ENCODE measurements around the gene FAR2. TPM values are rescaled to one million over a fixed set of nuclear protein-coding genes. Genes with fewer than 3 reads are reported as not detected.

FAR2 gene
- total and polyA plus RNA-seq, 4 donors, result 1.9 to 12.2 (median 9.9) TPM

GRCh38 chr12:29306266-29306665, 157.2 kb downstream of the FAR2 start:
- no peak for ATAC-seq (ENCODE audit: low FRiP score)
- no peak for DNase-seq
- Histone ChIP-seq H3K27ac (ENCODE audit: low read depth in 1 of 2, low read length in 2 of 2) (no peak overlapping the region), H3K4me1 (ENCODE audit: control insufficient read depth in 1 of 2, insufficient read depth in 2 of 2, low read length in 2 of 2) (no peaks in the 10 kb centered on the region), H3K27me3 (ENCODE audit: control insufficient read depth in 1 of 2, insufficient read depth in 2 of 2, low read length in 1 of 2) (no peaks in the 10 kb centered on the region), H3K36me3 (ENCODE audit: control insufficient read depth in 1 of 2, insufficient read depth in 2 of 2, low read length in 1 of 2) (no peaks in the 10 kb centered on the region), H3K9me3 (ENCODE audit: control insufficient read depth, low read length) (no peaks in the 10 kb centered on the region), H3K4me3 (ENCODE audit: low read length in 2 of 2) (no peak overlapping the region)
- intact Hi-C loops (cut with DNase I), result no loop called here
- 49 to 94% methylated on average over 2 of the region's 2 CpGs for WGBS, 2 donors

- no peaks in the 10 kb centered on the region for H3K9me3 ChIP-seq (ENCODE audit: control insufficient read depth, low read length)
- intact Hi-C loops (cut with DNase I), result no loop called here
- H3K27ac ChIP-seq (ENCODE audit: low read depth in 1 of 2, low read length in 2 of 2), result no peak overlapping the region
- H3K27me3 ChIP-seq (ENCODE audit: control insufficient read depth in 1 of 2, insufficient read depth in 2 of 2, low read length in 1 of 2), result no peaks in the 10 kb centered on the region
- DNase-seq (no peak), ATAC-seq (ENCODE audit: low FRiP score) (no peak)
- WGBS, 2 donors, result 71 to 80% methylated on average over 2 of the region's 2 CpGs
- no peaks in the 10 kb centered on the region for H3K36me3 ChIP-seq (ENCODE audit: control insufficient read depth in 1 of 2, insufficient read depth in 2 of 2, low read length in 1 of 2)
- H3K4me3 ChIP-seq (ENCODE audit: low read length in 2 of 2), result no peak overlapping the region
- H3K4me1 ChIP-seq (ENCODE audit: control insufficient read depth in 1 of 2, insufficient read depth in 2 of 2, low read length in 2 of 2), result no peaks in the 10 kb centered on the region
Observed at GRCh38 chr12:29306682-29307081, 157.6 kb downstream of the FAR2 start.

GRCh38 chr12:29309320-29309902, 160.3 kb downstream of the FAR2 start:
- intact Hi-C loops (cut with DNase I), result no loop called here
- DNase-seq, result no peak
- Histone ChIP-seq H3K27me3 (ENCODE audit: control insufficient read depth in 1 of 2, insufficient read depth in 2 of 2, low read length in 1 of 2) (no peaks in the 10 kb centered on the region), H3K4me3 (ENCODE audit: low read length in 2 of 2) (no peak overlapping the region), H3K27ac (ENCODE audit: low read depth in 1 of 2, low read length in 2 of 2) (no peak overlapping the region), H3K9me3 (ENCODE audit: control insufficient read depth, low read length) (no peaks in the 10 kb centered on the region), H3K4me1 (ENCODE audit: control insufficient read depth in 1 of 2, insufficient read depth in 2 of 2, low read length in 2 of 2) (no peaks in the 10 kb centered on the region), H3K36me3 (ENCODE audit: control insufficient read depth in 1 of 2, insufficient read depth in 2 of 2, low read length in 1 of 2) (no peaks in the 10 kb centered on the region)
- WGBS, 2 donors, result 57 to 86% methylated on average over 4 of the region's 4 CpGs
- no peak for ATAC-seq (ENCODE audit: low FRiP score)

- DNase-seq (no peak), ATAC-seq (ENCODE audit: low FRiP score) (no peak)
- H3K36me3 ChIP-seq (ENCODE audit: control insufficient read depth in 1 of 2, insufficient read depth in 2 of 2, low read length in 1 of 2), result no peaks in the 10 kb centered on the region
- H3K4me1 ChIP-seq (ENCODE audit: control insufficient read depth in 1 of 2, insufficient read depth in 2 of 2, low read length in 2 of 2), result no peaks in the 10 kb centered on the region
- no peaks in the 10 kb centered on the region for H3K27me3 ChIP-seq (ENCODE audit: control insufficient read depth in 1 of 2, insufficient read depth in 2 of 2, low read length in 1 of 2)
- WGBS, 2 donors, result 92 to 94% methylated on average over 4 of the region's 4 CpGs
- no peak overlapping the region for H3K27ac ChIP-seq (ENCODE audit: low read depth in 1 of 2, low read length in 2 of 2)
- H3K4me3 ChIP-seq (ENCODE audit: low read length in 2 of 2), result no peak overlapping the region
- intact Hi-C loops (cut with DNase I), result no loop called here
- no peaks in the 10 kb centered on the region for H3K9me3 ChIP-seq (ENCODE audit: control insufficient read depth, low read length)
Observed at GRCh38 chr12:29310899-29311298, 161.8 kb downstream of the FAR2 start.

- no peak for ATAC-seq (ENCODE audit: low FRiP score)
- intact Hi-C loops (cut with DNase I), result no loop called here
- Histone ChIP-seq H3K36me3 (ENCODE audit: control insufficient read depth in 1 of 2, insufficient read depth in 2 of 2, low read length in 1 of 2) (no peaks in the 10 kb centered on the region), H3K4me1 (ENCODE audit: control insufficient read depth in 1 of 2, insufficient read depth in 2 of 2, low read length in 2 of 2) (no peaks in the 10 kb centered on the region), H3K27ac (ENCODE audit: low read depth in 1 of 2, low read length in 2 of 2) (no peak overlapping the region), H3K27me3 (ENCODE audit: control insufficient read depth in 1 of 2, insufficient read depth in 2 of 2, low read length in 1 of 2) (no peaks in the 10 kb centered on the region), H3K9me3 (ENCODE audit: control insufficient read depth, low read length) (no peaks in the 10 kb centered on the region), H3K4me3 (ENCODE audit: low read length in 2 of 2) (no peak overlapping the region)
- no peak for DNase-seq
- WGBS, 2 donors, result 87 to 89% methylated on average over 2 of the region's 2 CpGs
Observed at GRCh38 chr12:29314416-29314815, 165.3 kb downstream of the FAR2 start.

- 9 to 11% methylated on average over 4 of the region's 4 CpGs for WGBS, 2 donors
- ATAC-seq (ENCODE audit: low FRiP score) (no peak), DNase-seq (peak in 1 of 2 donors; percentile 50)
- intact Hi-C loops (cut with DNase I), result no loop called here
- no peaks in the 10 kb centered on the region for H3K9me3 ChIP-seq (ENCODE audit: control insufficient read depth, low read length)
- H3K4me1 ChIP-seq (ENCODE audit: control insufficient read depth in 1 of 2, insufficient read depth in 2 of 2, low read length in 2 of 2), result peaks cover 0 to 1% of the 10 kb centered on the region in 2 donors
- H3K4me3 ChIP-seq (ENCODE audit: low read length in 2 of 2), result no peak overlapping the region
- H3K27ac ChIP-seq (ENCODE audit: low read depth in 1 of 2, low read length in 2 of 2), result no peak overlapping the region
- no peaks in the 10 kb centered on the region for H3K27me3 ChIP-seq (ENCODE audit: control insufficient read depth in 1 of 2, insufficient read depth in 2 of 2, low read length in 1 of 2)
- H3K36me3 ChIP-seq (ENCODE audit: control insufficient read depth in 1 of 2, insufficient read depth in 2 of 2, low read length in 1 of 2), result no peaks in the 10 kb centered on the region
Observed at GRCh38 chr12:29316752-29317151, 167.7 kb downstream of the FAR2 start.

GRCh38 chr12:29317556-29318363, 168.7 kb downstream of the FAR2 start:
- Histone ChIP-seq H3K4me3 (ENCODE audit: low read length in 2 of 2) (no peak overlapping the region), H3K27ac (ENCODE audit: low read depth in 1 of 2, low read length in 2 of 2) (no peak overlapping the region), H3K9me3 (ENCODE audit: control insufficient read depth, low read length) (no peaks in the 10 kb centered on the region), H3K36me3 (ENCODE audit: control insufficient read depth in 1 of 2, insufficient read depth in 2 of 2, low read length in 1 of 2) (no peaks in the 10 kb centered on the region), H3K4me1 (ENCODE audit: control insufficient read depth in 1 of 2, insufficient read depth in 2 of 2, low read length in 2 of 2) (peaks cover 0 to 1% of the 10 kb centered on the region in 2 donors), H3K27me3 (ENCODE audit: control insufficient read depth in 1 of 2, insufficient read depth in 2 of 2, low read length in 1 of 2) (no peaks in the 10 kb centered on the region)
- no peak for DNase-seq
- 32 to 33% methylated on average over 8 of the region's 8 CpGs for whole genome bisulfite sequencing, 2 donors
- intact Hi-C loops (cut with DNase I), result no loop called here
- peak; percentile 83 for ATAC-seq (ENCODE audit: low FRiP score)

GRCh38 chr12:29320295-29321085, 171.4 kb downstream of the FAR2 start:
- DNase-seq (no peak), ATAC-seq (ENCODE audit: low FRiP score) (no peak)
- H3K36me3 ChIP-seq (ENCODE audit: control insufficient read depth in 1 of 2, insufficient read depth in 2 of 2, low read length in 1 of 2), result no peaks in the 10 kb centered on the region
- no peak overlapping the region for H3K27ac ChIP-seq (ENCODE audit: low read depth in 1 of 2, low read length in 2 of 2)
- peaks cover 0 to 1% of the 10 kb centered on the region in 2 donors for H3K4me1 ChIP-seq (ENCODE audit: control insufficient read depth in 1 of 2, insufficient read depth in 2 of 2, low read length in 2 of 2)
- intact Hi-C loops (cut with DNase I), result no loop called here
- no peak overlapping the region for H3K4me3 ChIP-seq (ENCODE audit: low read length in 2 of 2)
- 58 to 63% methylated on average over 2 of the region's 2 CpGs for WGBS, 2 donors
- no peaks in the 10 kb centered on the region for H3K27me3 ChIP-seq (ENCODE audit: control insufficient read depth in 1 of 2, insufficient read depth in 2 of 2, low read length in 1 of 2)
- no peaks in the 10 kb centered on the region for H3K9me3 ChIP-seq (ENCODE audit: control insufficient read depth, low read length)
